D721Med (cell line): ENCODE measurements around the gene SUCLA2.
"Not testable (repeated sequence)": the region's sequence is repeated elsewhere in the genome, so short reads cannot be mapped to it uniquely, and the experiment has no call there.

Experiments
- DNase-seq: peaks from one replicate; pipeline ENCODE4 v3.0.0; 2011; ENCODE audit warnings: low spot score; ENCODE audit not compliant: insufficient read length
- FAIRE-seq: peaks from 2 replicates; lab custom pipeline; 2011; peaks lifted over from hg19 to GRCh38; lab: Jason Lieb, UNC
- TF ChIP-seq, protein P1 (sequence below): IDR thresholded peaks from 2 replicates; pipeline ENCODE4 v1.5.1; 2012; ENCODE audit warnings: mild to moderate bottlenecking, control low read depth; ENCODE audit not compliant: insufficient read depth; ENCODE audit errors: missing control alignments

The SUCLA2 gene

DNA sequence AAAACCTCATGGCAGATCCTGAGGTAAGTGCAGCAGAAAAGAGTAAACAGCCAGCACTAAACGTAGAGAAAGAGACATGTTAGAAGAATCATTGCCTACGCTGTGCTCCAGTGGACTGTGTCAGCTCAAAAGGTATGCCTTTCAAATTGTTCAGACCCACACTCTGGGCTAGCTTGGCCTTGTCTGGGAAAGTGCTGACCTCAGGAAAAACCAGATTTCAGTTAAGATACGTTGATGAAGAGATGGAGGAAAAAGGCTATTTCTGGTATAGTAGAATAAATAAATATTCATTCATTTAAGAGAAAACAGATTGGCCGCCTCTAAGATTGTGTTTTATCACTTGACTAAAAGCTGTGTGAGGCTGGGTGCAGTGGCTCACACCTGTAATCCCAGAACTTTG, 9.6 kb upstream of the SUCLA2 start:
- no peak for FAIRE-seq
- TF ChIP-seq, protein P1, sequence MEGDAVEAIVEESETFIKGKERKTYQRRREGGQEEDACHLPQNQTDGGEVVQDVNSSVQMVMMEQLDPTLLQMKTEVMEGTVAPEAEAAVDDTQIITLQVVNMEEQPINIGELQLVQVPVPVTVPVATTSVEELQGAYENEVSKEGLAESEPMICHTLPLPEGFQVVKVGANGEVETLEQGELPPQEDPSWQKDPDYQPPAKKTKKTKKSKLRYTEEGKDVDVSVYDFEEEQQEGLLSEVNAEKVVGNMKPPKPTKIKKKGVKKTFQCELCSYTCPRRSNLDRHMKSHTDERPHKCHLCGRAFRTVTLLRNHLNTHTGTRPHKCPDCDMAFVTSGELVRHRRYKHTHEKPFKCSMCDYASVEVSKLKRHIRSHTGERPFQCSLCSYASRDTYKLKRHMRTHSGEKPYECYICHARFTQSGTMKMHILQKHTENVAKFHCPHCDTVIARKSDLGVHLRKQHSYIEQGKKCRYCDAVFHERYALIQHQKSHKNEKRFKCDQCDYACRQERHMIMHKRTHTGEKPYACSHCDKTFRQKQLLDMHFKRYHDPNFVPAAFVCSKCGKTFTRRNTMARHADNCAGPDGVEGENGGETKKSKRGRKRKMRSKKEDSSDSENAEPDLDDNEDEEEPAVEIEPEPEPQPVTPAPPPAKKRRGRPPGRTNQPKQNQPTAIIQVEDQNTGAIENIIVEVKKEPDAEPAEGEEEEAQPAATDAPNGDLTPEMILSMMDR, result no peak

DNA sequence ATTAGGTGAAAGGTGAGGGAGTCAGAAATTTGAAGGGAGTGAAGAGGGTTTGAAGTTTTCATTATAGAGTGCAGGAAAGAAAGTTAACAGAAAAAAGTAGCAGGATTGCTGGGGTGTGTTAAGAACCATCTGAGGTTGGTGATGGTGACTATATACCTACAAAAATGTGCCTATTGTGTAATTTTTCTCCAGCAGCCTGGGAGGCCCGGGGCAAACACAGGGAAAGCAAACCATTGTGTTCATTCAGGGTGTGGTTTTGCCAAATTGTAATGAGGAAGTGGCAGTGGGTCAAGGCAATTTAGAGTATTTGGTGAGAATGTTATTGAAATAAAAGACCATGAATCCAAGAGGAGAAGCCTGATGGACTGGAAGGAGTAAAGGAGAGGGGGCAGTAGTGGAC, 8.2 kb upstream of the SUCLA2 start:
- FAIRE-seq (no peak), DNase-seq (no peak)
- TF ChIP-seq, protein P1, result no peak

More for the DNA sequence above, 9.6 kb upstream of the SUCLA2 start:
- no peak for DNase-seq

GRCh38 chr13:48006396-48006795, 5.3 kb upstream of the SUCLA2 start:
- FAIRE-seq (no peak), DNase-seq (no peak)
- TF ChIP-seq, protein P1, result no peak

DNA sequence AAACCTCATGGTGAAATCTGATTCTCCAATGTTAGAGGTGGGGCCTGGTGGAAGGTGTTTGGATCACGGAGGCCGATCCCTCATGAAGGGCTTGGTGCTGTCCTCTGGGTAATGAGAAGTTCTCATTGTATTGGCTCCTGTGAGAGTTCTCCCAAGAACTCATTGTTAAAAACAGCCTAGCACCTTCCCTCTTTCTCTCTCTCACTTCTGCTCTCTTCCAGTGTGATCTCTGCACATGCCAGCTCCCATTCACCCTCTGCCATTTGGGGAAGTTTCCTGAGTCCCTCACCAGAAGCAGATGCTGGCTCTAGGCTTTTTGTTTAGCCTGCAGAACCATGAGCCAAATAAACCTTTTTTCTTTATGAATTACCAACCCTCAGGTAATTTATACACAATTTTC, 3.1 kb upstream of the SUCLA2 start:
- no peak for DNase-seq
- FAIRE-seq, result no peak
- TF ChIP-seq, protein P1, result no peak

DNA sequence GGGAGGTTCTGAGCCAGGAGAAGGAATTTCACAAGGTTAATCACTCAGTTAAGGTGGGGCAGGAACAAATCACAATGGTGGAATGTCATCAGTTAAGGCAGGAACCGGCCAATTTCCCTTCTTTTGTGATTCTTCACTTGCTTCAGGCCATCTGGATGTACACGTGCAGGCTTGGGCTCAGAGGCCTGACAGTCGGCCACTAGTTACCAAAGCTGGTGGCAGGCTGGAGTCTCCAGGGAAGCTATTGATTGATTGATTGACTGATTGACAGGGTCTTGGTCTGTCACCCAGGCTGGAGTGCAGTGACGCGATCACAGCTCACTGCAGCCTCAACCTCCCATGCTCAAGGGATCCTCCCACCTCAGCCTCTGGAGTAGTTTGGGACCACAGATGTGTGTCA, 926 bp upstream of the SUCLA2 start:
- FAIRE-seq, DNase-seq: not testable (repeated sequence)

- DNase-seq, result no peak
- TF ChIP-seq, protein P1, result no peak
Observed at GRCh38 chr13:48000559-48001113, 437 bp downstream of the SUCLA2 start.

DNA sequence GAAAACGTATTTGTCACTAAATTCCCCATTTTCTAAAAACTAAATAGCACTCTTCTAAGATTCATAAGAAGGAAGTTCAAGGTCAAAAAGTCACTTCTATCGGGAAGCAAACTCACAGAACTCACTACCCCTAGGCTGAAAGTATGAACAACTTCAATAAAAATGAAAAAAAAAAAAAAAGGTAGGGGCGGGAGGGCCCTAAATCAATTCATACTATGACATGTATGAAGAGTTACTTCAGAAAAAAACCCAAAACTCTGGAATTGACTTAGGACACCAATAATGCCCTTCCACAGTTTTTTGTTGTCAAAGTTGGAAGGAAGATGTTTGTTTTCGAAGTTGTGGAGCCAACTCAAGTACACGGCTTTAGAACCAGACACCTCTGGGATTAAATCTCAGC, 1.1 kb downstream of the SUCLA2 start:
- FAIRE-seq, result no peak
- TF ChIP-seq, protein P1, result no peak

More at GRCh38 chr13:48000559-48001113, 437 bp downstream of the SUCLA2 start:
- FAIRE-seq, result no peak

DNA sequence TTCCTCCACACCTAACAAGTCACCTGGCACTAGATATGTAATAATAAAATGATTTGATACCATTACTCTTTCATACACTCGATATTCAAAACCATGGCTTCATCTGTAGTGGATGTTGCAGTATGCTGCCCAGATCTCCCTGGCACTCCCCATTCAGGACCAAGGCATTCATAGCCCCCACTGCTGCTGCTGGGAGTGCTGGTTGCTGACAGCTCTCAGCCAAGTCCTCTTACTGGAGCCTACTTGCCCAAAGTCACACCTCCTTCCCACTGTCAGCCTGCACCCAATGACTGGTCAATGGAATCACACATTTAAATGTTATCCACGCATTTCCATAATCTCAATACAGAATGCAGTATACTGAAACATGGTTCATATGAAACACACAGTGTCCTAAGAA, 3.7 kb downstream of the SUCLA2 start:
- DNase-seq (no peak), FAIRE-seq (no peak)
- TF ChIP-seq, protein P1, result no peak

More for the DNA sequence above, 1.1 kb downstream of the SUCLA2 start:
- DNase-seq, result no peak
